GM19452 (cell line): ENCODE data around the gene SLC8A3.

ENCODE experiments used
- ATAC-seq: cut with Tn5 transposase; IDR thresholded peaks from one replicate; pipeline ENCODE4 v1.9.1; 2021; ENCODE audit not compliant: unreplicated experiment

SLC8A3 gene

DNA sequence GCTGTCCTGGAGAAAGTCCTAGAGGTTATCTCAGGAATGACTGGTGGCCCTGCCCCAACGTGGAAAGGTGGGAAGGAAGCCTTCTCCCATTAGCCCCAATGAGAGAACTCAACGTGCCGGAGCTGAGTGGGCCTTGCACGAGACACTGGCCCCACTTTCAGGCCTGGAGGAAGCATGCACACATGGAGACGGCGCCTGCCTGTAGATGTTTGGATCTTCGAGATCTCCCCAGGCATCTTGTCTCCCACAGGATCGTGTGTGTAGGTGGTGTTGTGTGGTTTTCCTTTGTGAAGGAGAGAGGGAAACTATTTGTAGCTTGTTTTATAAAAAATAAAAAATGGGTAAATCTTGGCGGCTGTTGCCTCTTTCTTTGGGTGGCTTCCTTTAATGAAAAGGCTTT is 156.7 kb downstream of the SLC8A3 start:
- ATAC-seq = no peak

DNA sequence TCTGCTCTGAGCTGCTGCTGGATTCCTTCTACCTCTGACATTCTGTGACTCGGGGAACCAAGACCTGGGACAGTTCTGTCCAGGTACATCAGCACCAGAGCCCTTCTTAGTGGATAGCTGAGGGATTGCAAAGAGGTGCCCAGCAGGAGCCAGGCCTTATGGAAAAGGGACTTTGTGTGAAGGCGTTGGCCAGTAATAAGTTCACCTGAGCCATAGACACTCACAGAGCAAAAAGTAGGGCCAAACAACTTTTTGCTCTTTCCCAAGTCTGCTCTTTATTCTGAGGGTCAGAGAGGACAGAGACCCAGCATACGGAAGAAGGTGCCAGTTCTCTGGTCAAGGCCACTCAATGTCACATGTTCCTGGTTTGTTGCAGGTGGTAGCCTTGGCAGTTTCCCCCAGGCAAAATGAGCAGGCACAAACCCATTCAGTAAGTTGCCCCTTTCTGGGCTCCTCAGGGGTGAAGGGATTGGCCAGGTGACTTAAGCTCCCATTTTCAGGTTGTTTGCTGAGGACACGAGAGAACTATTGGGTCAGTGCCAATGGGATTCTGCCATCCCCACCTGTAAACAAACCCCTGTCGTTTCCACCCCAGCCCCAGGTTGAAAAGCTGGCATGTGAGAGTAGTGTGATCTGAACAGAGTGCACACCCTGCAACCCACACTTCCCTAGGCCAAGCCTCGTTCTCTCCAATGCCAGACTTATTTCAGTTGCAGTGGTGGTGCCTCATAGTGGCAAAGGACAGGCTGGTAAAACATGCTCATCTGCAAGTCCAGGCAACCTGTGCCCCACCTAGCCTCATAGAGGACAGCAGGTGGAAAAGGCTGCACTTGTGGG is 159.2 kb downstream of the SLC8A3 start:
- no peak for ATAC-seq

- no peak for ATAC-seq
These were observed 160.8 kb downstream of the SLC8A3 start for GRCh38 chr14:70027785-70028428.

- no peak for ATAC-seq
These were observed 164.9 kb downstream of the SLC8A3 start for GRCh38 chr14:70023871-70024270.

GRCh38 chr14:70022771-70023445 is 165.8 kb downstream of the SLC8A3 start:
- no peak for ATAC-seq

DNA sequence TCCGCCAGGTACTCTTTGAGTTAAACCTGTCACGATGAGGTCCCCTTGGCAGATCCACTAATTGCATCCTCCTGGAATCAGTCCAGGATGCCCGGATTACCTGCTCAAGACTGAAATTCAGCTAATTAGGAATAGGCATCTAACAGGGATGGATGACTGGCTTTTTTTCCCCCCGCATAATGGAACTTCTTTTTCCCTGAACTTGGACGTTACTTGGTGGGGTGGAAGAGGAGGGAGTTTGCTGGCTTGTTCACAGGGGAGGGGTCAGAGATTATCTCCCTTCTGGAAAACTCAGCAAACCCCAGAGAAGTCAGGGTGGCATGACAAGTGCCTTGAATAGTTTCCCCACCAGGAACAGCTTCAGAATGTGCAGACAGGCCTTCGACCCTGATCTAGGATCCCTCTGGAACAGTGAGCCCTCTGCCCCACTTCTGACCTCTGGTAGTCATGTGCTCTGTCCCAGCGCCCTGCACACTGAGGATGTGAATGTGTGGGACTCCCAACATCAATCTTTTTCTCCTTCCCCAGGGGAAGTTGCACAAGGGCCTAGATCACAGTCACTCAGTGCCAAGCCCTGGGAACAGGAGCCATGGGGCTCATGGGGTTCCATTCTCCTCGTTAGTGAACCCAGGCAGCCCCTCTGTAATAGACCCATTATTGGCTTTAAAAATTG is 167.1 kb downstream of the SLC8A3 start:
- ATAC-seq = no peak

- ATAC-seq = no peak
These were observed 168.2 kb downstream of the SLC8A3 start for GRCh38 chr14:70020352-70021170.

DNA sequence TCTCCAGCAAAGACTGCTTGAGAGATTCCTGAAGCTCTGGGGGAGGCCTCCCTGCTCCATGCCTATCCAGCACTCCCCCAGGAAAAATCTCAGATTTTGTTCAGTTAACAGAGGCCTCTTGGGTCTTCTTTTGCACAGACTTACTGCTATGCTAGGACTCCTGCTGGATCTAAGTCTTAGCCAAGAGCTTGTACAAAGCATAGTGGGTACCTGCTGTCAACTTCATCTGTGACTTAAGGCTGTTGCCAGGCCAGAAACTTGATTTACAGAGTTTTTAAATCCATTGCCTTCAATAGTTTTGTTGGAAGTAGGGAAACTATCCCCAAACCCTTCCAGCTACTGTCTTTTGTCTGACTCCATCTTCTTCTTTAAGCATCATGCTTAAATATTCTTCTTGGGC is 169.1 kb downstream of the SLC8A3 start:
- ATAC-seq = no peak

DNA sequence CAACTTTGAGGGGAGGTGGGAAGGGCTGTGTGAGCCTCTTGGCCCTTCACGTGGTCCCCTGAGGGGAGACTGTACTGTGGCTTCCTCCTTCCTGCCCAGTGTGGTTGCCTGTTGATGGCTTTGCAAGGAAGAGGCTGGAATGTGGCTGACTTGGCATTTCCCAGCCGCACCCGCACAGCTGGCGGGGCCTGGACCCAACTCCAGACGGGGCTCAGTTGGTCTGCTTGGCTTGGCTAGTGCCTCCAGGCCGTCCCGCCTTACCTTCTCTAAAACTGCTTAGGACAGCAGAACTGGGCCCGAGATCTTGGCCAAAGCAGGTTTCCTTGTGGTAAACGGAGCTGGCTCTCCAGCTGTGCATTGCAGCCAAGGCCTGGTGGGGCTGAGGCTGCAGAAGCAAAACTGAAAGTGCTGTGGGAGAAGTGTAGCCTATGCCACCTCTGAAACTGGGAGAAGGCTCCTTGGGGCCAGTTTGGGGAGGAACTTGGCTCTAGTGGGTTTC is 170.0 kb downstream of the SLC8A3 start:
- ATAC-seq = no peak

GRCh38 chr14:70018230-70018629 is 170.5 kb downstream of the SLC8A3 start:
- ATAC-seq = no peak

- no peak for ATAC-seq
These were observed 174.2 kb downstream of the SLC8A3 start for GRCh38 chr14:70014406-70015095.

DNA sequence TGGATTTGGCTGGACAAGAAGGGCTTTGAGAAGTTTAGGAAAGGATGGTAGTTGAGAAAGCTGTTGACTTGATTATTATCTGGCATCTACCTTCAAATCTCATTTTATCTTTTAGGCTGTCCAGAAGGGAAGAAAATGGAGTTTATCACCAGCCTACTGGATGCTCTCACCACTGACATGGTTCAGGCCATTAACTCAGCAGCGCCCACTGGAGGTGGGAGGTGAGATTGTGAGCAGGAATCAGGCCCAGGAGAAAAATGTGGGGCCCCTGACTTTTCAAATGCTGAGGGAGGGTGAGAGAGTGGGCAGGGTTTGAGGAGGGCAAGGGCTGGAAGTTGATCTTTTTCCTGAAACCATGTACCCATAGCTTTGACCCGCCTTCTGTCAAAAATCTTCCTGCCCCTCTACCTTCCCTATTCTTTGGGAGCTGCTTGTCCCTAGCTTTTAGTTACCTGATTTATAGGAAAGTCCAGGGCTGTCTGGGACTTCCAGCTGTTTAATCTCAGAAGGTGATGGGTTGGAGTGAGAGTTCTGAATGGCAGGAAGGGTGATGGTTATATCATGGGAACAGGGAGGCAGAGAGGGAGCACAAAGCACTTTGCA is 175.4 kb downstream of the SLC8A3 start:
- ATAC-seq = no peak

DNA sequence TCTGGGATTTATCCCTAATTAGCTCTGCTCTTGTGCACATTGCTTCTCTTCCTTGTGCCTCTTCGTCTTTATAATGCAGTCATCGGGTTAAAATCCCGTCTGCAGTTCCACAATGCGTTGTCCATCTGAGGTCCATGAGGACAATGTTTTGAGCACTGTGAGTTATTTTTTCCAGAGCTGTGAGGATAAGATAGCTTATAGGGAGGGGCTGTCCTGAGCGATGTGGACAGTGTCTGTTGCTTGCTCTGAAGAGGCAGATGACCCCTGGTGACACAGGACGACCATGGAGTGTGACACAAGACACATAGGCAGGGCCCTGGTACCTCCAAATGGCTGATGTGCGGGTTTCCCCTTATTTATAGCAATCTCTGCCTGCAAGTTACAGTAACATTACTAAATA is 177.0 kb downstream of the SLC8A3 start:
- no peak for ATAC-seq

- no peak for ATAC-seq
These were observed 177.7 kb downstream of the SLC8A3 start for GRCh38 chr14:70011098-70011497.

GRCh38 chr14:70009961-70010360 is 178.8 kb downstream of the SLC8A3 start:
- no peak for ATAC-seq

GRCh38 chr14:70008284-70009262 is 180.2 kb downstream of the SLC8A3 start:
- no peak for ATAC-seq

DNA sequence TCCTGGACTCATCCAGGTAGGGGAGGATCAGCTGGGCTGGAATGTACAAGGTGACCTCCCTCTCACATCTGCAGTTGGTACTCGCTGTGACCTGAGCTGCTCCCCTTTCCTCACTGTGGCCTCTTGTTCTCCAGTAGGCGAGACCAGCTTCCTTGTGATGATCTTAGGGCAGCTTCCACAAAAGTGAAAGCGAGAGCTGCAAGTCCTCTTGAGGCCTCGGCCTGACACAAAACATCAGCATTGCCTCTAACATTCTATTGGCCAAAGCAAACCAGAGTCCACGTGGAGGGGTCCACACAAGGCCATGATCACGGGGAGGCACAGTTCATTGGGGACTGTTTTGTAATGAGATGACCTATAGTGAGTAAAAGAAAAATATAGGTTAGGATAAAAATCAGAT is 182.1 kb downstream of the SLC8A3 start:
- ATAC-seq = no peak

DNA sequence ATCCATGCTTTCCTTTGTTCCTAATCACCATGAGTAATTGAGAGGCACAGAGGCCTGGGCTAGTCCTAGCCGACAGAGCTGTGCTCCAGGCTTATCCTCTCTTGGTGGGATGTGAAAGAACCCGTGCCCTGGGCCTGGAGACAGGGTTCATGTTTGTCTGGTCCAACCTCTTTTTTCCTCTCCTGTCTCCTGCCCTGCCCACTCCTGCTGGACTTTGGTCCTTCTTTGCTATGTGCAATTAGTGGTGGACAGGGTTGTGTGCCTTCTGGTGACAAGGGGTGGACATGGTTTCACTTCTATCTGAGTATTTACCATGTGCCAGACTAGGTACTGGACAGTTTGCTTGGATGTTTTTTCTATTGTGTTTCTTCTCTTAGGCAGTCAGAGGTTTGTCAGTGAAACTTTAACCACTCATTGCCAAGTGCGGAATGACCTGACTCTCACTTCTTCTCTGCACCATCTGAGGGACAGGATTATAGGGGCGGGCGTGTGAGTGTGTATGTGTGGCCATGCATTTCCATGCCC is 183.4 kb downstream of the SLC8A3 start:
- no peak for ATAC-seq
